GM19238 (cell line): Measurements from ENCODE around the gene CDK15.

Source experiments
- DNase-seq: peaks from one replicate; pipeline ENCODE4 v3.0.0; 2011; ENCODE audit warnings: low spot score; ENCODE audit not compliant: insufficient read length

The CDK15 gene

GRCh38 chr2:201908901-201909300 is 102.6 kb downstream of the CDK15 start:
- no peak for DNase-seq

GRCh38 chr2:201909348-201909747 is 103.0 kb downstream of the CDK15 start:
- no peak for DNase-seq

- peak; percentile 25 for DNase-seq
These were observed 103.6 kb downstream of the CDK15 start for GRCh38 chr2:201909961-201910361.

DNA sequence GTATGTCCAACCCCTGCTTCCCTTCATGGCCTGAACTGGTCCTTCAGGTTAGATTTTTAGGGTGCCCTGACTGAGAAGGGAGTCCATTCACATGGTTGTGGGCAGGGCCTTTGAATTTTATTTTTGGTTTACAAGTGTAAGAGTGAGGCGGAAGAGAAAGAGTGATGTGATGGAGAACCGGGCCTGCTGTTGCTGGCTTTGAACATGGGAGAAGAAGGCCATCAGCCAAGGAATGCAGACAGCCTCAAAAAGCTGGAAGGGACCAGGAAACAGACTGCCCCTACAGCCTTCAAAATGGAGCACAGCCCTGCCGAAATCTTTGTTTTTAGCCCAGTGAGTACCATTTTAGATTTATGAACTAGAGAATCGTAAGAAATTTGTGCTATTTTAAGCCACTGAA is 105.0 kb downstream of the CDK15 start:
- DNase-seq = no peak

DNA sequence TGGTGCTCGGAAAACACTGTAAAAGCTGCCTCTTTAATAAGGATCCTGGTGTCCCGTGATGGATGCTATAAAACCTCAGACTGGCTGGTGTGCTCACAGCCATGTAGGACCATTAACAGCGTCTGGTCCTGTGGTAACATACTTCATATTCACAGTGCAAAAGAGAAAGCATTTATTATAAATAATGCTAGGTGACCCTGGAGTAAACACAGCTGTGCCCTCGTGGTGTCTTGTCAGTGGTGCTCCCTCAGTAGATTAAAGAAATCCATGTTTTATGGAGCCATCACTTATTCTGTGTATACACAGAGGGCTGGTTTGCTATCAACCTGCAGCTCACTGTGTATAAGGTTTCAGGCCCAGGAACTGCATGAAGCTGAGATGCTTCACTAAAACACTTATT is 106.9 kb downstream of the CDK15 start:
- no peak for DNase-seq

DNA sequence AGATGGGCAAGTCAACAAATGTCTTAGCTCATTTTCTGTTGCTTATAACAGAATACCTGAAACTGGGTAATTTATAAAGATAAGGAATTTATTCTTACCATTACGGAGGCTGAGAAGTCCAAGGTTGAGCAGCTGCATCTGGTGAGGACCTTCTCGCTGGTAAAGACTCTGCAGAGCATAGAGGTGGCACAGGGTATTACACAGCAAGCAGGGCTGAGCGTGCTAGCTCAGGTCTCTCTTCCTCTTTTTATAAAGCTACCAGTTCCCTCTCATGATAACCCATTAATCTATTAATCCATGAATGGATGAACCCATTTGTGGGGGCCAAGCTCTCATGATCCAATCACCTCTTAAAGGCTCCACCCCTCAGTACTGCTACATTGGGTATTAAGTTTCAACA is 109.1 kb downstream of the CDK15 start:
- no peak for DNase-seq

GRCh38 chr2:201916565-201916964 is 110.2 kb downstream of the CDK15 start:
- no peak for DNase-seq

DNA sequence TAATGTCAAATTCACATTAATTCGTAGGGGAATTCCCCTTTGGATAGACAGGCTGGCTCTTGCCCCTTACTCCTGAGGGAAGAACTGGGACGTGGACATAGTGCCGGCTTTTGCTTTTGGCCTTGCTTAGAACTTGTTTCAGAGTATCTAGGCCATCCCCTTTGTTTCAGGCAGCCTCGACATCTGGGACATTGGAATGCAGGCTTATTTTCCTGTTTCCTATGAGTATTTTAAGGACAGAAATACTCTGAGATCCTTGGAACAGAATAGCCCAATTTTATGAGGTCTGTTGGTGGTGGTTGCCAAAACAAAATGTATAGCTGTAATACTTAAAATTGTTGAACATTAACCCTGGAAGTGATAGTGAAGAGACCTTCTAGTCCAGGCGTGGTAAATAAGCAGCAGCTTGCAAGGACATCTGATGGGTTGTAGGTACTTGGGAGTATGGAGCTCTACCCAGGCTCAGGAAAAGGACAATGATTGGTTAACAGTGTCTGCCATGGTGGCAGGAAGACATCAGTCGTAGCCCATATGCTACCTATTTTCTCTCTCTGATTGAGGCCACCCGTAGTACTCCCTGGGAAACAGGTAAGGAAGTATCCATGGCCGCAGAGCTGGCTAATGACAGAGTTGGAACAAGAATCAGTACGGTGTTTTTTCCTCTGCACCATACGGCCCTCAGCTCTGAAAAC is 112.4 kb downstream of the CDK15 start:
- no peak for DNase-seq

DNA sequence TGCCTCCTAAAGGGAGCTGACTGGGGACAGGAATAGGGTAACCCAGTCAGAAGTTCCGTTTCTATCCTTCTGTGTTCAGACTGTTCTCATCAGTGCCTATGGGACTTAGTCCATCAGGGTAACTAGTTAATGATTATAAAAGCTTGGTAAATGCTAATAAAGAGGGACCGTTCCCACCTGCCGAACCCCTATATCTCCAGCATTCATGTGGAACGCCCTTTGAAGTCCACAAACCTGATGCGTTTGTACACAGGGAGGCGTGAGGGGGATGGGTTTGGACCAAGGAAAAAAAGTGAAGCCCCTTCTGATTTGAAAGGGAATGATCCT is 112.9 kb downstream of the CDK15 start:
- DNase-seq = no peak

- DNase-seq = no peak
These were observed 117.3 kb downstream of the CDK15 start for GRCh38 chr2:201923436-201924328.

DNA sequence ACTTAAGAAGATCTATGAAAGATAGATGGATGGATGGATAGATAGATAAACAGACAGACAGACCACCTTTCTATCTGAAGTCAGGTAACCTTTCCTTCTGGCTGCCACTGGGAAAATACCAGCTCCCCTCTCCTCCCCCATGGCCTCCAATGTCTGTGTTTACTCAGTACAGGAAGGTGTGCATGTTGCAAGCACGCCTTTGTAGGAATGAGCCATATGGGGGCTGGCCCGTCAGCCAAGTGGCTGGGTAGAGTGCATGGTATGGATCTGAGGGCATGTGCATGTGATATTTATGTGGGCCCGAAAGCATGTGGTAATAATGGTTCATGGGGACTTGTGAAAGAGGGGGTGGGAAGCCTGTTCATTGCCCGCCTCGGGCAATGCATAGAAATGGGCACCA is 118.1 kb downstream of the CDK15 start:
- no peak for DNase-seq

- no peak for DNase-seq
These were observed 118.7 kb downstream of the CDK15 start for GRCh38 chr2:201925056-201925455.

DNA sequence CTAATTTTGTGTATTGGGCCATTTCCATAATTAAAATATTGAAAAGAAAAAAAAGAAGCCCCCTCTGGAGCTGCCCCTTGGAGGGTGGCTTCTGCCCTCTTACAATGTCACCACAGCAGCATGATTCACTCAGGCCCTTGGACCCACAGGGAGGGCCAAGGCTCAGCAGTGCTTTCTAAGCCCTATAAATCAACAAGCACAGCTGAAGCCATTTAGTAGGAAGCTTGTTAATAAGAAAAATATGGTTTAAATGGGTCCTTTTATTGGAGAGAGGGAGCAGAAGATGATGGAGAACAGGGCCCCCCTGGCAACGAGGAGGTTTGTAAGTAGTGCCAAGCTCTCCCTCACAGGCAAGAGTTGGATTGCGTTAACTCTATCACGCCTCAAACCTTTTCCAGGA is 119.7 kb downstream of the CDK15 start:
- no peak for DNase-seq

DNA sequence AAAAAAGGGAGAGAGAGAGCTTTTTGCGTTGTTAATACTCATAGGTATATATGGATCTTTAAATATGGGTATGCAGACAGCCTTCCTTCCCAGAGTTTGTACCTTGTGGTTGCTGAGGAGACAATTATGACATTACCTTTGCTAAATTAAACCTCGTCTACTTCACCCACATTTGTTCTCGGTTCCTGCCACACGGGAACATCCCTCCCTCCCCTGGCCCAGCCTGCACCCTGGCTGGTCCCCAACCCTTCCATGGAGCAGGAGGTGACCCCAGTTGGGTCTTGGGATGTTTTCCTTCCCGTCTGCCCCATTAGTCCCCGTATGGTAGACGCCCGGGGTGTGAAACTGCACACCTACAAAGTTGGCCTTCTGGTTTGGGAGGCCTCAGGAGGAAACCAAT is 122.0 kb downstream of the CDK15 start:
- no peak for DNase-seq

DNA sequence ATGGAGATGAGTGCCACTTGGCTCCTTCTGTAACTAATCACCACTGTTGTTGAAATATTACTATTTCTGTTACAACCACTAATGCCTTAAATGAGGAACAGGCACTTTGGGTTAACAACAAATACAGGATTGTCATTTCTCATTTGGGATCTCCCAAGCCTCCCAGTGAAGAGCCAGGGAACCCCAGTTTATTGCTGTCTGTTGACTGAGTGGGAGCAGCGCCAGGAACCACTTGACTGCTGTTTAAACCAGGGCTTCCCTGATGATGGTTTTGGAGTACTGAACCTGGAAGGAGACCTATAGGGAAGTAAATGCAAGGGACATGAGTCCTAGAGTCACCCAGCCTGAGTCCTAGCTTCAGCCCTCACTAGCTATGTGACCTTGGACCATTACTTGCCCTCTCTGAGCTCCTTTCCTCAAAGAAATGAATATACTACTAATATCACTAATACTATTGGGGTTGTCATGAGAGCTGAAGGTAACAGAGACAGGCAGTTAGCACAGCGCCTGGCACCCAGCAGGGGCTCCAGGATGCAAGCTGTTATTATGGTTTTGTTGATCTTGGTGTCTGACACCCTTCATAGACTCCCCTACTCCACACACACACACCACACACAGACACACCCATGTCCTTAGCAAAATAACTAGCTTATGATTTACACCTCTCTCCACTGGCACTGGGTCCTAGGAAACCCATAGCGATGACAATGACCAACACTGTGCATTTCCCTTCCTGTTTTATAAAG is 123.1 kb downstream of the CDK15 start:
- DNase-seq = no peak

GRCh38 chr2:201930043-201930442 is 123.7 kb downstream of the CDK15 start:
- DNase-seq = no peak

- no peak for DNase-seq
These were observed 124.5 kb downstream of the CDK15 start for GRCh38 chr2:201930831-201931230.

DNA sequence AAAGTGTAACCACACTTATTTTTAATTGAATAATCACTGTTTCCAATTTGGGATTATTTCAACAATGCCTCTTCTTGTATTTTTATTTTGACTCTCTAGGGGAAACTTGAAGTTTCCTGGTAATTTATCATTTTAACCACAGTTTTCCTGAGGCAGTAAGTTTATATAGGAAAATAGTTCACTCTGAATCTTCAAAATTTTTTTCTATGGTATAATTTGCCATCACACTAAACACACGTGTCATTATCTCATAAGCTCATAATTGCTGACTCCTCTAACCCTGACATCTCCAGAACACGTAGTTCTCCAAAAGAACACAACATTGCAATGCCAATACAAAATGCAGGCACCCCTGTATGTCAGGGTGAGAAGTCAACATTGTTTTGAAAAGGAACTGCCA is 125.1 kb downstream of the CDK15 start:
- DNase-seq = no peak

GRCh38 chr2:201931951-201932350 is 125.6 kb downstream of the CDK15 start:
- DNase-seq = no peak

- DNase-seq = no peak
These were observed 126.2 kb downstream of the CDK15 start for GRCh38 chr2:201932511-201932910.

DNA sequence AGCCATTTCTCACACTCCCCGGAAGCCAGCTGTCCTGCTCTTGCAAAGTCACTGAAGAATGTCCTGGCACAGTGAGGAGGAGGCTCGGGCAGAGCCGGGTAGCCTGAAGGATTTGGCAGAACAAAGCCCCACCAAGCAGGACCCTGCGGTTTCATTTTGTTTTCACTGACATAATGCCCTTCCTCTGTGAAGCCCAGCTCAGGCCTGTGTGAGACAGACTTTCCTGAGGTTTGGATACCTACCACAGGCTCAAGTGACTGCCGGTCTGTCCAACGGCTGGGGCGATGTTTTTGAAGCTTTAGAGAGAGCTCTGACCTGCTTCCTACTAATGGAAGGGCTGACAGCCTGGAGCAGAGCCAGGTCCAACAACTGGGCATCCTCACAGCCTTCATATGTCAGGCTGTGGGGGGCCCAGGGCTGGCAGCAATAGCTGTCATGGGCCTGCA is 127.5 kb downstream of the CDK15 start:
- DNase-seq = no peak

GRCh38 chr2:201936817-201937216 is 130.5 kb downstream of the CDK15 start:
- no peak for DNase-seq
